DND-41 (cell line): Measurements from ENCODE around the gene DNAJC5.

Experiments used
- EZH2 ChIP-seq: IDR thresholded peaks from 3 replicates; pipeline ENCODE4 v1.6.1; 2012; ENCODE audit warnings: borderline replicate concordance, low read depth, mild to moderate bottlenecking, moderate library complexity, low read length, inconsistent platforms; ENCODE audit not compliant: severe bottlenecking
- TF ChIP-seq, protein P1 (sequence below): IDR thresholded peaks from 2 replicates; pipeline ENCODE4 v1.5.1; 2012; ENCODE audit warnings: borderline replicate concordance, low read length, moderate library complexity, mild to moderate bottlenecking; ENCODE audit not compliant: poor library complexity, severe bottlenecking; ENCODE audit errors: extremely low read depth

DNA sequence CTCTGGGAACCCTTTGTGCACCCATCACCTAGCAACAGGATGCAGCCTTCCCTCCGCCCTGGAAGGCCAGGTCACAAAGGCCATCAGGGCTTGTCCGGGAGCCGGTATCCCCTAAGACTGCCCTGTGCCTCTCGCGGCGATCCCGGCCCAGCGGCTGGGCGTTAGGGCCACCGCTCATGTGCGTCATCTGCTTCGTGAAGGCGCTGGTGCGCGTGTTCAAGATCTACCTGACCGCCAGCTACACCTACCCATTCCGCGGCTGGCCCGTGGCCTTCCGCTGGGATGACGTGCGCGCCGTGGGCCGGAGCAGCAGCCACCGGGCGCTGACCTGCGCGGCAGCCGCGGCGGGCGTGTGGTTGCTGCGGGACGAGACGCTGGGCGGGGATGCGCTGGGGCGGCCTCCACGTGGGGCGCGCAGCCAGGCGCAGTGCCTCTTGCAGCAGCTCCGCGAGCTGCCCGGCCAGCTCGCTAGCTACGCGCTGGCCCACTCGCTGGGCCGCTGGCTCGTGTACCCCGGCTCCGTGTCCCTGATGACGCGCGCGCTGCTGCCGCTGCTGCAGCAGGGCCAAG is 33.5 kb upstream of the DNAJC5 start, which contains the start of gene ABHD16B:
- TF ChIP-seq, protein P1, sequence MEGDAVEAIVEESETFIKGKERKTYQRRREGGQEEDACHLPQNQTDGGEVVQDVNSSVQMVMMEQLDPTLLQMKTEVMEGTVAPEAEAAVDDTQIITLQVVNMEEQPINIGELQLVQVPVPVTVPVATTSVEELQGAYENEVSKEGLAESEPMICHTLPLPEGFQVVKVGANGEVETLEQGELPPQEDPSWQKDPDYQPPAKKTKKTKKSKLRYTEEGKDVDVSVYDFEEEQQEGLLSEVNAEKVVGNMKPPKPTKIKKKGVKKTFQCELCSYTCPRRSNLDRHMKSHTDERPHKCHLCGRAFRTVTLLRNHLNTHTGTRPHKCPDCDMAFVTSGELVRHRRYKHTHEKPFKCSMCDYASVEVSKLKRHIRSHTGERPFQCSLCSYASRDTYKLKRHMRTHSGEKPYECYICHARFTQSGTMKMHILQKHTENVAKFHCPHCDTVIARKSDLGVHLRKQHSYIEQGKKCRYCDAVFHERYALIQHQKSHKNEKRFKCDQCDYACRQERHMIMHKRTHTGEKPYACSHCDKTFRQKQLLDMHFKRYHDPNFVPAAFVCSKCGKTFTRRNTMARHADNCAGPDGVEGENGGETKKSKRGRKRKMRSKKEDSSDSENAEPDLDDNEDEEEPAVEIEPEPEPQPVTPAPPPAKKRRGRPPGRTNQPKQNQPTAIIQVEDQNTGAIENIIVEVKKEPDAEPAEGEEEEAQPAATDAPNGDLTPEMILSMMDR: no peak
- no peak for TF ChIP-seq EZH2
